Measurements from ENCODE around the gene CDK14.

The CDK14 gene

GRCh38 chr7:91181949-91182348 is 585.8 kb downstream of the CDK14 start:
- DNase-seq = peak; percentile 12 to 16

- no peak for DNase-seq
Measured at GRCh38 chr7:91182819-91183764, 587.0 kb downstream of the CDK14 start.

- peak; percentile 17 to 53 for DNase-seq
Measured at GRCh38 chr7:91185771-91186170, 589.6 kb downstream of the CDK14 start.

GRCh38 chr7:91187061-91187460 is 590.9 kb downstream of the CDK14 start:
- DNase-seq = no peak

GRCh38 chr7:91191771-91192170 is 595.6 kb downstream of the CDK14 start:
- no peak for DNase-seq

- no peak for DNase-seq
Measured at GRCh38 chr7:91193141-91193540, 597.0 kb downstream of the CDK14 start.

- DNase-seq = no peak
Measured at GRCh38 chr7:91194841-91195240, 598.7 kb downstream of the CDK14 start.

GRCh38 chr7:91196058-91196457 is 599.9 kb downstream of the CDK14 start:
- no peak for DNase-seq

- DNase-seq = no peak
Measured at GRCh38 chr7:91198371-91198770, 602.2 kb downstream of the CDK14 start.

- no peak for DNase-seq
Measured at GRCh38 chr7:91199601-91200000, 603.5 kb downstream of the CDK14 start.

GRCh38 chr7:91201442-91202113 is 605.5 kb downstream of the CDK14 start:
- no peak for DNase-seq

- DNase-seq = no peak
Measured at GRCh38 chr7:91206361-91206960, 610.3 kb downstream of the CDK14 start.

- no peak for DNase-seq
Measured at GRCh38 chr7:91212582-91212981, 616.5 kb downstream of the CDK14 start.

- no peak for DNase-seq
Measured at GRCh38 chr7:91226411-91226810, 630.3 kb downstream of the CDK14 start.

- no peak for DNase-seq
Measured at GRCh38 chr7:91228327-91228726, 632.2 kb downstream of the CDK14 start.

- no peak for DNase-seq
Measured at GRCh38 chr7:91228927-91229558, 632.9 kb downstream of the CDK14 start.

GRCh38 chr7:91230100-91230499 is 634.0 kb downstream of the CDK14 start:
- DNase-seq = no peak

GRCh38 chr7:91230503-91230902 is 634.4 kb downstream of the CDK14 start:
- DNase-seq = no peak

GRCh38 chr7:91233212-91233611 is 637.1 kb downstream of the CDK14 start:
- DNase-seq = no peak

- DNase-seq = no peak
Measured at GRCh38 chr7:91235211-91235832, 639.2 kb downstream of the CDK14 start.

GRCh38 chr7:91239171-91239604 is 643.1 kb downstream of the CDK14 start:
- DNase-seq = peak; percentile 82 to 91

- DNase-seq = no peak
Measured at GRCh38 chr7:91239772-91240171, 643.7 kb downstream of the CDK14 start.
